ENCODE results near the gene PCED1A.

The PCED1A gene

DNA sequence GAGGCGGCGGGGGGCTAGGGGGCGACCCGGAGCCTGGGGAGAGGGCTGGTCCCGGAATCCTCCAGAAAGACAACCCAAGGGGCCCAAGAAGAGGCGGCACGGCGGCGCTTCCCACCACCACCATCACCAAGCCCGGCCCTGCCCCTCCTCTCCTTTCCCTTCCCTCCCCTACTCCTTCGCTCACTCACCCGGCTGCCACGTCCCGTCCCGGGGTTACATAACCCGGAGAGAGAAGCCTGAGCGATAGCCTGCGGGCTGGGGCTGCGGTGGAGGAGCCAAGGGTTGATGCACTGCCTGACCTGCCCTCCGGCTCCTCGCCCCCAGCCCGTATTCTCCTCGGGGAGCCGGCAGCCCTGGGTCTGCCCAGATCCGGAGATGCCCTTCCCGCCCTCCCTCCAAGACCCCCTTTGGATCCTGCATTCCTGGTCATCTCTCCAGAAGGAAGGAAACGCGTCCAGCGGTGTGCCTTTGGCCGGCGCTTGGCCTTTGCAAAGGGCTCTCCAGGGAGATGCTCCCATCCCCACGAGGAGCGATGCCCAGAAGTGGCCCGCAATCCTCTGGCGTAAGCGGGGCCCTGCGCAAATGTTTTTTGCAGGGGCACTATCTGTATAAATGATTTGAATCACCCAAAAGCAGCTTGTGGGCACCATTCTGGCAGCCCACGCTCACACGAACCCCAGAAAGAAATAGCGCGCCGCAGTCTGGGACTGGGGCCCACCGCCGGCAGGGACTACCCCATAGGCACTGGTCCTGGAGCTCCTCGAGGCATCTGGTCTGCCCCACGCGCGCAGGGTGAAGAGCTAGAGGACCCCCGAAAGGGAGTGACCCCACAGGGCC lies 35.4 kb downstream of the PCED1A start:
- DNase-seq (ENCODE audit: low read depth, low spot score), result no peak

DNA sequence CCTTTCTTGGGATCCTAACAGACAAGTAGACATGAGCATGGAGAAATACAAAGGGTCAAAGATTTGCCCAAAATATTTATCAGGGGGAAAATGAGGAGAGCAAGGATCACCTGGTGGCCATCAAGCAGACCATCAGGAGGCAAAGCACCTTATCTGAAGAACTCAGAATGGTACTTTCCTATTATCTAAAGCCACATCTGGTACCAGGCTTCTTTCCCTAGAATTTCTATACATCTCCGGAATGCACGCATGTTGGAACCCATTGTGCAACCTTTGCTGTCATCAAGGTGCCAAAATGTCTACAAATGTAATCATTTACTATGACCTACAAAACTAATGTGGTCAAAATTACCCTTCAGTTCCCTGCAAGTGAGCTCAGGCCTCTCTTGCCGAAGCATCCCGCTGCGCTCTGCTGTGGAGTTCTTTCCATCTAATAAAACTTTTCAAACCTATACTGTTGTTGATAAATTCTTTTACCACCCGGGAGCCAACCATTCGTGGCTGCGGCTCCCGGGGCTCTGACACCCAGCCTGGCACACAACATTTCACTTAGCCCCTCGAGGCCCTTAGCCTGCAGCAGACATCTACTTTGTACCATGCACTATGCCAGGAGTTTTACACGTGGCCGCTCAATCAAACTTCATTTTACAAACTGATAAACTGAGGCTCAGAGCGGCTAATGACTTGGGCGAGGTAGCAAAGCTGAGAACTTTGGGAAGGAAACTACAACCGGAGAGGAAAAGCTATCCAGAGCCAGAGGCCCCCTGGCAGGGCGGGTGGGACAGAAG lies 36.2 kb downstream of the PCED1A start:
- DNase-seq (ENCODE audit: low read depth, low spot score), result no peak

DNA sequence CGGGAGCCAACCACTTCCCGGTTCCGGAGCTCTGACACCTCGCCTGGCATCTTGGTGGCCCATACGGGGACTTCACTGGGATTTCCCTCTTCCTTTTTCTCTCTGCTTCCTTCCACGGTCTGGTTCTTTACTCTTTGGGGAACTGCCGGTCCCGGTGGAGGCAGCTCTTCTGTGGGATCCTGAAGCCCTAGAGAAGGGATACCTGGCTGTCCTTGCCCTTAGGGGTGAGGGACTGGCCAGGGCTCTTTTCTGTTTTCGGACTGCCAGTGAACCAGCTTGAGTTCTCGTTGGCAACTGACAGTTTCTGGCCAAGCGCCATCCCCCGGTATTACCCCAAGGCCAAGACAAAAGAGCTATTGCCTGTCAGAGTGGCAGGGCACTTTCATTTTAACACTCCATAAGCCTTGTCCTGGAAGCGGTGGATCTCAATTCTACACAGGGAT lies 39.1 kb downstream of the PCED1A start:
- no peak for DNase-seq (ENCODE audit: low read depth, low spot score)

DNA sequence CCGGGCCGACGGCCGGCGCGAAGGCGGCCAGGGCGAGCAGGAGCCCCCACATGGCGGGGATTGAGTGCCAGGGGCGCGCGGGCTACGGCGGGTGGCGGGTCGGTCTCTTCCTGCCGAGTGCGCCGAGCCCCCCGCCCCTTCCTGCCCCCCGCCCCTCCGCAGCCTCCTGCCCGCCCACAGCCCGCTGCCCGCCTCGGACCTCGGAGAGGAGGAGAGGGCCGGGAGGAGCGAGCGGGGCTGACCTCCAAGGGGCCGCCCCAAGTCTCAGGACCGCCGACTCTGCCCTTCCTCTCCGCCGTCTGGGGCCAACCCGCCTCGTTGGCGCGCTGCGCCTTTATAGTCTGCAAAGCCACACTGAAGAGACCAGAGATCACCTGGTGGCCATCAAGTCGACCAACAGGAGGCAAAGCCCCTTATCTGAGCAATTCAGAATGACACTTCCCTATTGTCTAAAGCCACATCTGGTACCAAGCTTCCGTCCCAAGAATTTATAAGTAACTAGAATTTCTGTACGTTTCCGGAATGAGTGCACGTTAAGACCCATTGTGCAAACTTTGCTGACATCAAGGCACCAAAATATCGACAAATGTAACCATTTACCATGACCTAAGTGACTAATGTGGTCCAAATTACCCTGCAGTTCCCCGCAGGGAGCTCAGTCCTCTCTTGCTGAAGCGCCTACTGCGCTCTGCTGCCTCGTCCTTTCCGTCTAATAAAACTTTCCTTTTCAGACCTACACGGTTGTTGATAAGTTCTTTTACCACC lies 39.8 kb downstream of the PCED1A start, which contains the start of gene CPXM1:
CPXM1 (minus strand) TSS at position 107 of the 765 bp plus-strand sequence; CDS start at position 52, 55 bp downstream.
- no peak for DNase-seq (ENCODE audit: low read depth, low spot score)

DNA sequence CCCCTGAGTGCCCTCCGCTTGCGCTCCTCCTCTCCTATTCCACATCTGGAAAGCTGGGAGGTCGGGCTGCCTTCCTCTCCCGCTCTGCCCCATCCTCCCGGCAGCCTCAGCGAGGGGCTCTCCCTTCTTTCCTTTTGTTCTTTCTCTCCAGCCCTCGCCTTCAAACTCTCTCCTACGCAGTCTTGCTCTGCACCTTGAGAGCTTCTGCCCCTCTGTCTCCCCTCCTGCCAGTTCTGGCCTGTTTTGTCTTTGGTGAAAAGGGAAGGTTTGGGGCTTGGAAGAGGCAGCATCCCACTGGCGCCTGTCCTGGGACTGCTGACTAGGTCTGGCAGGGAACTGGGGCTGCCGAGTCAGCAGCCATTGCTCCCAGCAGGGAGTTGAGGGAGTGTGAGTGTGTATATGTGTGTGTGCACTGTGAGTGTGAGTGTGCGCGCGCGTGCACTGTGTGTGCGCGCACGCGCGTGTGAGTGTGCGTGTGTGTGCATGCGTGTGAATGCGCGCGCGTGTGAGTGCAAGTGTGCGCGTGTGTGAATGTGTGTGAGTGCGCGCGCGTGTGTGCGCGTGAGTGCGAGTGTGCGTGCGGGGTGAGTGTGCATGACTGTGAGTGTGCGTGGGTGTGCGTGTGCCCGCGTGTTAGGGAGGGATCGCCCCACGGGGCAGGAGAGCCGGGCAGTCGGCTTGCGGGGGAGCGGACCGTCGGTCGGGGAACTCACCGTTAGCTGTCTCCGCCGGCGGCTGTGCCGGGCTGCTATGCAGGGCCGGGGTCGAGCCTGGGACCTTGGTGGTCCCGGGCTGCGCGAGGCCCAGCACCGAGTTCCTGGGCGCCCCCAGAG lies 40.6 kb downstream of the PCED1A start:
- DNase-seq (ENCODE audit: low read depth, low spot score), result no peak

DNA sequence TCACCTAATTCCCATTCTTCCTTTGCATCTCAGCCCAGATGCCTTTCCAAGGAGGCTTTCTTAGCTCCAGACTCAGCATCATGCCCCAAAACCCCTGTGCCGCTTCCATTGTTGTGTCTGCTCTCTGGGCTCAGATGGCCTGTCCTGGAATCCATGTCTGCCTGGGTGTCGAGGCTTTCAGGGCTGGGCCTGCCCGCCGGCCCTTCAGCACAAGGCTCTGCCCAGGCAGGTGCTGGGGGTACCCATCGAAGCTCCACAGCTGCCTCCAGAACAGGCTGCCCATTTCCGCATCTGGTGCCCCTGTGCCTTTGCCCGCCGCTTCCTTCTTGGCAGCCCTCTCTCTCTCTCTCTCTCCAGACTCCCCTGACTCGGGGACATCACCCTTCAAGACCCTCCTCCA lies 41.2 kb downstream of the PCED1A start:
- DNase-seq (ENCODE audit: low read depth, low spot score), result no peak

DNA sequence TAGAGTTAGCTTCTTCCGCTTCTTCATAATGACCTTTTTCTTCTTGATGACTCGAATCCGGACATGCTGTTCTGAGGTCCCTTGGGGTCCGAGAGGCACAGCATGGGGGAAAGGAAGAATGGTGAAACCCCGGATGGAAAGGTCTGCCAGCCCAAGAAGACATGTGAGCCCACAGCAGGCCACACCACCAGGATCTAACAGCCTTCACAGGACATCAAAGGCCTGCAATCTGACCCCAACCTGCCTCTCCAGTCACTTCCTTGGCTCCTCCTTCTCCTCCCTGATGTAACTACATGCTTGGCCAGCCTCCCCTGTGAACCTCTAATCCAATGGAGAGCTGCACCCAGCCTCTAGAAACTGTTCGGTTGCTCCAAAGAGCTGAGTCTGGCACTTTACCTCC lies 41.6 kb downstream of the PCED1A start:
- DNase-seq (ENCODE audit: low read depth, low spot score), result no peak

DNA sequence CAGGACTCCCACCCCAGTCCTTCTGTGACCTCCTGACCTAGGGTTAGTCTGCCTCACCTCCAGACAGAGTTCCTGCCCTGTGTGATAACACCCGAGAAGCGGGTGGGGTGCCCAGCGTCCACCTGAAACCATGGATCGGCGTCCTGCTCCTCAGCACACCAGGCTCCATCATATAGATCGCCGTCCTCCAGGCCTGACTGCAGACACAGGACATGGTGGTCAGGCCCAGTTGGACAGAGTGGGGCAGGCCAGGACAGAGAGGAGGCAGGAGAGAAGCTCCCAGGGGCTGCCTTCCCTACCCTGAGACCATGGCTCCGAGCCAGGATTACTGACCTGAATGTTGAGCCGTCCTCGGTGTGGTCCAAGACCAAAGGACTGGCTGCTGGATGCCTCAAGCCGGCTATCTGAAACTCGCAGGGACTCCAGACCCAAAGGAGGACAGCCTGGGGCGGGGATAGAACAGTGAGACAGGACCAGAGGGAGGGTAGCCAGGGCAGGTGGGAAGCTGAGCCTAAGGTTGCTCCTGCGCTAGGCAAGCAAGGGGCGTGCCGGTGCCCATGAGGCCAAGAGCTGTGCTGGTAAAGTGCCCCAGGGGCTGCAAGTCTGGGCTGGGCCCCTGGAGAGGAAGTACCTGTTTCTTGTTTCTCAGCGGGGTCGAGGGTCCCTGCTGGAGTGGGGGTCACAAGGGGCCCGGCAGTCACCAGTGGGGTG lies 42.2 kb downstream of the PCED1A start:
- DNase-seq (ENCODE audit: low read depth, low spot score), result no peak

DNA sequence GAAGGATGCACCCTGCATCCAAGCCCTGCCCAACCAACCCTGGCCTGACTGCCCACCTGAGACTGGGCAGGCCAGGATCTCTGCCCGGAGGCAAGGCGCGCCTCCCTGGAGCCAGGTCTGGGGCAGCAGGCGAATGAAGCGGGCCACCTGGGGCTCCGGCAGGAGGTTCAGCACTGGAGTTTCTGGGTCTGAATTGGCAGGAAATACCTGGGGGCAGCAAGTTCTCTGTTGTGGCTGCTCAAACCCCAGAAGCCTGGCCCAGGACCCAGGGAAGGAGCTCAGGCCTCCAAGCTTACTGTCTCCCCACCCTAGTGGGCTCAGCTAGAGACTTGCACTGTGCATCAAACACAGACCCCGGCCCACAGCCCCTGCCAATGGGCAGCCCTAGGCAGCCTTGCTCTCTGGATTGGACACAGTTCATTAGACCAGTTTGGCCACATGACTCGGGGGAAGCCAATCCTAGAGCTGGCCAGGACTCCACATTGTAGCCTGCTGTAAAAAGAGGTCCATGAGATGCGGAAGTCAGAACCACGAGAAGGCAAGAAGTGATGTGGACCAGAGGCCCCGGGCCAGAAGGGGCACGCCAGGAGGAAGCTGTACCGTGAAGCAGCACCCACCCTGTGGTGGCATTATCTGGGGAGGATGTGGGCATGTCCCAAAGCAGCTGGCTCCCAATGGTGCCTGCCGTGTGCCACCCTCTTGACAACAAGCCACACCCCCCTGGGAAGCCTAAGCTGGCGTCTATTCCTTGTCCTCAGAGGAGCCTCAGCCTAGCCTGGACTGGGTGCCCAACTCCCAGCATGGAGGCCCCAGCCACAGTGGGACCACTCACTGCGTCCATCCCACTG lies 43.1 kb downstream of the PCED1A start:
- DNase-seq (ENCODE audit: low read depth, low spot score), result no peak

DNA sequence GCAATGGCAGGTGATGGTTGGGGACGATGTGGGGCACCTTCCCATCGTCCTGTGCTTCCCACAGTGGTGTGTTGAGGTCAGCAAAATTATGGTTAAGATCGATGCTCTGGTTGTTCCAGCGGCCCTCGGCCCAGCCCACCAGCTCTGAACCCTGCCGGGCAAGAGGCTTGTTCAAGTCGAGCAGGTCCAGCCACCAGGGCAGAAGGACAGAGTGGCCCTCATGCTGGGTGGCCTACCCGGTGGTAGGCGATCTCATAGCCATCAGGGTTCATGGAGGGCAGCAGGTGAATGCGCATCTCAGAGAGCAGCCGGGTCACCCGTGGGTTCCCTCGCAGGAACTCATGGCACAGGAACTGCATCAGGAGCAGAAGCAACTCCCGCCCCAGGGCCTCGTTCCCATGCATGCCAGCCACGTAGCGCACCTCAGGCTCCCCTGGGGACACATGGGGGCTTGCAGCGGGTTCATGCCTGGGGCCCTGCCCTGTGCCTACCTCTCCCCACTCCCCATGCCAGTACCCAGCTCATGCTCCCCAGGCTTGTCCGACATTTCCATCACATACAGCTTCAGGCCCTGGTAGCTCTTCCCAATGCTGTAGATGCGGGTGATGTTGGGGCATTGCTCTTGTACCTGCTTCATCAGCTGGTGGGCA lies 44.3 kb downstream of the PCED1A start:
- DNase-seq (ENCODE audit: low read depth, low spot score), result no peak

DNA sequence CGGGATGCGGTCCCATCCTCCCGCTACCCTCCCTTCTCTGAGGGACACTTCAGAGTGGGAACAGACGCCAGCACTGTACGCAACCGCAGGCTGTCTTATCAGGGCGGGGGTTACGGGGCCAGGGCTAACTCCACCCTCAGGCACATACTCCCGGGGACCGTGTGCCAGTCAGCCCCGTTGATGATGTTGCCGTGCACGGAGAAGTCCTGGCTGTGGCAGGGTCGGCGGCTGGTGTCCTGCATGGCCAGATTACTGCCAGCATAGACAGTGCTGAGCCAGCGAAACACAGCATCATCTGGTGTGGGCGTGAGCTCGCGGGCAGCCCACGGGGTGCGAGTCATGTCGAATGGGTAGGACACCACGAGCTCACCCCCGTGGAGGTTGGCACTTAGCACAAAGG lies 45.0 kb downstream of the PCED1A start:
- no peak for DNase-seq (ENCODE audit: low read depth, low spot score)

DNA sequence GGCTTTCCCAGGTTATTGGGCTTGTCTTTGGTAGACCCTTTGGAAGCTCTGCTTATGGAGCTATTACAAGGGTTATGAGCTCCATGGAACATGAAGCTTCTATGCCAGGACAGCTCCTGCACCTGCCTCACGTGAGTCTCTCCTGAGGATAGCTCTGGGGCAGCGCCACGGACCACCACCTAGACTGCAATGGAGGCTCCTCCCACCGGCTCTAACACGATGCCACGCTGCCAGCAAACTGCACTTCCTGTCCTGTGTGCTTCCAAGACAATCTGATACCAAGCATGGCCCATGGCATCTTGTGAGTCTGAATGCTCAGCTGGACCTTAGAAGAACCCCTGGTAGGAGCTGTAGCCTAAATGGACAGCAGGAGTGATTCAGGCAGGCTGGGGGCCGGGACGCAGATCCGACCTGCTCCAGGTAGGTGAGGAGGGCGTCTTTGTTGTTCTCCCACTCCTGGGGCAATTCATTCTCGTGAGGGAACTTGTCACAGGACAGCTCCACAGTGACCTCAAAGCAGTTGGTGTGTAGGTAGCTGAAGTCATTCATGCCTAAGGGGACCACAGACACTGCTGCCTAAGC lies 45.5 kb downstream of the PCED1A start:
- DNase-seq (ENCODE audit: low read depth, low spot score), result no peak

DNA sequence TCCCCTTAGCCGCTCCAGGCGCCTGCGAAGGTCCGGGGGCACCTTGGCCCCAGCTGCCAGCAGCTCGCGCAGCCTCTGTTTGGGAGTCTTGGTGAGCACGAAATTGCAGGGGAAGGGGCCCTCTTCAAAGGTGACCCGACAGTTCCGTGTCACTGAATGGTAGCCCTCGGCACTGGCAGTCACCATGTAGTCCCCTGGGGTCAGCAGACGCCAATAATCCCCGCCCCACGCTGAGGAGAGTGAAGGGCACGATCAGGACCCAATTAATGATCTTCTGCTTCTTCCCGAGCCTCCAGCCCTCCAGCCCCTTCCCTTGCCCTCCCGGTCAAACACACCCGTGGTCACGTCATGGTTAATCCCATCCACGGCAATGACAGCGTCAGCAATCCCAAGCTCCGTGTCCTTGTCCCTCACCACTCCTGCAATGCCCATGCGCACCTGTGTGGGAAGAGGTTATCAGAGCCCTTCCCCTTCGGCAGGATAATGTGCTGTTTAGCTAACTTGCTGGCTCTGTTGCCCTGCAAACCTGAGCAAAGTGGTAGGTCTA lies 46.2 kb downstream of the PCED1A start:
- DNase-seq (ENCODE audit: low read depth, low spot score), result no peak

DNA sequence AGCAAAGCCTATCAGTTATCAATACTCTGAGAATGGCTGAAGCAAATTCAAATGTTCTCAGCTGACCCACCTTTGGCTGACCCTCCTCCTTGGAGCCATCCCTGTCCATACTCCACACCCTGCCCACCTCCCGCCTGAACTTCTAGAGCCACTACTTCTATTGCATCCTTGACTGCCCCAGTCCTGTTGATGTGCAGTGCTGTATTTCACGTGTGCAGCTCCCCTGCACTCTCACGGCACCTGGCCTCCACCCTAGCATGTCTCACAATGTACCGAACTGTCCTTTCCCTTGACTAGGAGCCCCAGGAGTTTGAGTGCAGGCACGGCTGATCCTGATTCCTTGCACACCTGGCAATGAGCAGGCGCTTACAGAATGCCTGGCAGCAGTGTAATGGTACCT lies 47.0 kb downstream of the PCED1A start:
- DNase-seq (ENCODE audit: low read depth, low spot score), result no peak

All from activated CD4-positive, CD25-positive, alpha-beta regulatory T cell treated with anti-CD3 and anti-CD28 coated beads, Interleukin-2, amount 50 U/mL, for 16 hours (primary cell).